HFF-Myc (cell line): ENCODE results near the gene FANCC.

ENCODE experiments used
- DNase-seq: peaks from one replicate; pipeline ENCODE4 v3.0.0-alpha.2; 2011; ENCODE audit warnings: low read depth; ENCODE audit errors: extremely low read depth
- H3K4me3 ChIP-seq: replicated peaks from 2 replicates; pipeline ENCODE4 v1.5.1; 2011; ENCODE audit warnings: low read depth, mild to moderate bottlenecking, control low read depth, low read length
- TF ChIP-seq, protein P1 (sequence below): IDR thresholded peaks from 2 replicates; pipeline ENCODE4 v1.5.1; 2012; ENCODE audit warnings: mild to moderate bottlenecking, low read depth, low read length, control low read depth; ENCODE audit errors: missing control alignments

The FANCC gene

DNA sequence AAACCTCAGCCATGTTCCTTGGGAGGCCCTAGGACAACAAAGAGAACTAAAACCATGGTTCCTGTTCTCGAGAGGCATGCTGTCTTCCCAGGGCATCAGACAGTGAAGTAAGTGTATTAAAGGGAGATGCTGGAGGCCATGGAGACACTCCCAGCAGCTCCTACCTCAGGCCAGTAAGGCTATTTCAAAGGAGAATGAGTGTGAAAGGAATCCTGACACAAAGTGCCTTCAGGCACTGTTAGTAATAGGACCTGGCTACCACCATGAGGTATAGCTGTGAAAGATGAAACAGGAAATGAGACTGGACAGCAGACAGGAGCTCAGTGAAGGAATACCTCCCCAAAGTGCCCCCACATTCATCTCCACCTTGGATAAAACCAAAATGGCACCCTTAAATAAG lies 71.0 kb downstream of the FANCC start:
- TF ChIP-seq, protein P1, sequence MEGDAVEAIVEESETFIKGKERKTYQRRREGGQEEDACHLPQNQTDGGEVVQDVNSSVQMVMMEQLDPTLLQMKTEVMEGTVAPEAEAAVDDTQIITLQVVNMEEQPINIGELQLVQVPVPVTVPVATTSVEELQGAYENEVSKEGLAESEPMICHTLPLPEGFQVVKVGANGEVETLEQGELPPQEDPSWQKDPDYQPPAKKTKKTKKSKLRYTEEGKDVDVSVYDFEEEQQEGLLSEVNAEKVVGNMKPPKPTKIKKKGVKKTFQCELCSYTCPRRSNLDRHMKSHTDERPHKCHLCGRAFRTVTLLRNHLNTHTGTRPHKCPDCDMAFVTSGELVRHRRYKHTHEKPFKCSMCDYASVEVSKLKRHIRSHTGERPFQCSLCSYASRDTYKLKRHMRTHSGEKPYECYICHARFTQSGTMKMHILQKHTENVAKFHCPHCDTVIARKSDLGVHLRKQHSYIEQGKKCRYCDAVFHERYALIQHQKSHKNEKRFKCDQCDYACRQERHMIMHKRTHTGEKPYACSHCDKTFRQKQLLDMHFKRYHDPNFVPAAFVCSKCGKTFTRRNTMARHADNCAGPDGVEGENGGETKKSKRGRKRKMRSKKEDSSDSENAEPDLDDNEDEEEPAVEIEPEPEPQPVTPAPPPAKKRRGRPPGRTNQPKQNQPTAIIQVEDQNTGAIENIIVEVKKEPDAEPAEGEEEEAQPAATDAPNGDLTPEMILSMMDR, result no peak
- no peak overlapping the region for H3K4me3 ChIP-seq
- DNase-seq, result no peak

DNA sequence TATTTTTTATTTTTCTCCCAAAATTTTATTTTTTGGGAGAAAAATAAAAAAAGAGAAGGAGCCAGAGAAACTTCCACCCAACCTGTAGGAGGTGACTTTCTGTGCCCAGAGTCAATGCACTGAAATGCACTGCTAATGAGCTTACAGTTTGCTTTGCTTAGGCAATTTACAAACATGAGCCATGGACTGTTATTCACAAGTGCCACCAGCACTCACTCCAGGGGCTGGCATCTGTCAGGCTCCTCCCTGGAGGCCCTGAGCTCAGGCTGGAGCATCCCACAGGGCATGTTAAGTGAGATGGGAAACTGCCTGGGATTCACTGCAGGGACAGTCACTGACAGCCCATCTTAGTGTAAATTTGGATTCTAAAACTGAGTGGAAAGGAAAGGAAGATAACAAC lies 74.9 kb downstream of the FANCC start:
- no peak overlapping the region for H3K4me3 ChIP-seq
- TF ChIP-seq, protein P1, result no peak
- DNase-seq, result no peak

DNA sequence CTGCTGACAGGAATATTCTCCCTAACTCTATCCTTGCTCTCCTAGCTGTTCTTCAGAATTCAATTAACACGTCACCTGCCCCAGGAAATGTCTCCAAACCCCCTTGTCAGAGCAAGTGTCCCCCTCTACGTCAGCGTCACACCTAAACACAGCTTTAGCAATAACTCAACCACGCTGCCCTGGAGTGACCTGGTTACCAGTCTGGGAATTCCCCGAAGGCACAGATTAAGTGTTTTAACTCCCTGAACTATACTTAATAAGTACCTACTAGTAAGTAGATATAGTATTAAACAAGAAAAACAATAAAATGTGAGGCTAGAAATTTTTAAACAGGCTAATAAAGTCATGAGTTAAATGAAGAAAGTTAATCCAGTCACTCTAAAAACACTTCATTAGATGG lies 78.4 kb downstream of the FANCC start:
- DNase-seq, result no peak
- H3K4me3 ChIP-seq, result no peak overlapping the region
- TF ChIP-seq, protein P1, result no peak

DNA sequence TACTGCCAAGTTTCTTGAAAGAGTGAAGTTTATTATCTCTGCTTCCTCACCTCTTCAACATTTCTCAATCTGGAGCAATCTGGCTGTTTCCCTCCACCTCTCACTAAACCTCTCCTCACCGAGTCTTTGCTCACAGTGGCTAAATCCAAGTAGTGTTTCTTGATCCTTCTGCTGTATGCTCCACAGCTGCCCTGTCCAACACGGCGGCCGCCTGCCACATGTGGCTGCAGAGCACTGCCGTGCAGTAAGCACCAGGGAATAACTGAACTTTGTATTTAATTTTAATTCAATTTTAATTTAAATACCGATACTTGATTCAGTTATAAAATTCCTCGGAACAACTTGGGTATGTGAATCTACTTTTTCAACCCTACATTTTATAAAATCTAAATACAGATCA lies 80.2 kb downstream of the FANCC start:
- H3K4me3 ChIP-seq, result no peak overlapping the region
- DNase-seq, result no peak
- TF ChIP-seq, protein P1, result no peak

DNA sequence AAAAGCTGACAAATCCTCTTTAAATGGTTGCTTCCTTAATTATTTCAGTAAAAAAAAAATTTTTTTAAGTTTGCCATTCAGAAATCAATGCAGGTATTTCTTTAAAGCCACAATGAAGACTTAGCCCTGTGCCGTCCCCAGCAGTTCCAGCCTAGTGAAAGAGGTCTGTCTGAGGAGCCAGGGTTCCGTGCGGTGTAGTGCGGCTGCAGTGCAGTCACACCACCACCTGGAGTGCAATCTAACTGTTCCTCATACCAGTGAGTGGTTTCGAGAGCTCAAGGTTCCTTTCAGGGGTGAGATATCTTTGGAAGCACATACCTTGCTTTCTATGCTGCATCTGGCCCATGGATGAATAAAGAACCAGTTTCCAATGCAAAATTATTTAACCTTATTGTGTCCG lies 87.5 kb downstream of the FANCC start:
- H3K4me3 ChIP-seq, result no peak overlapping the region
- TF ChIP-seq, protein P1, result no peak
- DNase-seq, result no peak

DNA sequence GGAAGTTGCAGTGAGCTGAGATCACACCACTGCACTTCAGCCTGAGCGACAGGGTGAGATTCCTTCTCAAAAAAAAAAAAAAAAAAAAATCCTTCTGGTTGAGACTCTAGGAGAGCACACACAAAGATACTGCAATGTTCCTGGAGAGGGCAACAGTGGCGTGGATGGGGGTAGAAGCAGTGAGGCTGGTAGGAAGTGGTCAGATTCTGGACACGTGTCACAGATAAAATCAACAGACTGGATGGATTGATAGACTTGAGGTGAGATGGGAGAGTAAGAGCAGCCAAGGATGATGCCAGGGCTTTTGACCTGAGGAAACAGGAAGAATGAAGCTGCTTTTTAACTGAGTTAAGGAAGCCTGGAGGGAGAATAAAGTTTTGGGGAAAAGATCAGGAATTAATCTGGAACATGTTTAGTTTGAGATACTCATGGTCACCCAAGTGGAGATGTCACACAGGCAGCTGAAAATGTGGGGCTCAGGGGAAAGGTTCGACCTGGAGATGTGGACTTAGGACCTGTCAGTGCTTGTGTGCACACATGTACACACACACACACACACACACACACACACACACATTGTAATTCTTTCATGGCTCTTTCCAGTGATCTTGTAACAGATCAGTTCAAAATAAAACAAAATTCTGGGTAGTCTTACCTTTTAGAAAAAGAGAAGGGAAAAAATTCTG lies 88.1 kb downstream of the FANCC start:
- no peak overlapping the region for H3K4me3 ChIP-seq
- TF ChIP-seq, protein P1, result no peak
- no peak for DNase-seq

DNA sequence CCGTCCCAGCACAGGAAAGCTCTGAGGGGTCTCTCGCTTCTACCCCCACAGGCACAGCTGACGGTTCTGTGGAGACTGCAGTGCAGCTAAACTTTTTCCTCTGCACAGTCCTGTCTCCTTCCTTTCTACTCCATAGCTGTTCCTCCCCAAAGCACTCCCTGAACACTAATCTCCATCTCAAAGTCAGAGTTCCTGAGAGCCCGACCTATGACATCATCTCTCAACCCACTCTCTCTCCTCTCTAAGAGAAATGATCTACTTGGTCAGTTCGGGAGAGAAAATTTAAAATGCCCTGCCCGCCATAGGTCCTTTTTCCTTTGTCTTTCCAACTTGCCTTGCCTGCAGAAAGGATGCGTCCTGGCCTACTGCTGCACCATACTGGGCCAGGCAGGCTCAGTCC lies 90.6 kb downstream of the FANCC start:
- TF ChIP-seq, protein P1, result no peak
- no peak for DNase-seq
- H3K4me3 ChIP-seq, result no peak overlapping the region
